ENCODE measurements around the gene WBP2.

DNA sequence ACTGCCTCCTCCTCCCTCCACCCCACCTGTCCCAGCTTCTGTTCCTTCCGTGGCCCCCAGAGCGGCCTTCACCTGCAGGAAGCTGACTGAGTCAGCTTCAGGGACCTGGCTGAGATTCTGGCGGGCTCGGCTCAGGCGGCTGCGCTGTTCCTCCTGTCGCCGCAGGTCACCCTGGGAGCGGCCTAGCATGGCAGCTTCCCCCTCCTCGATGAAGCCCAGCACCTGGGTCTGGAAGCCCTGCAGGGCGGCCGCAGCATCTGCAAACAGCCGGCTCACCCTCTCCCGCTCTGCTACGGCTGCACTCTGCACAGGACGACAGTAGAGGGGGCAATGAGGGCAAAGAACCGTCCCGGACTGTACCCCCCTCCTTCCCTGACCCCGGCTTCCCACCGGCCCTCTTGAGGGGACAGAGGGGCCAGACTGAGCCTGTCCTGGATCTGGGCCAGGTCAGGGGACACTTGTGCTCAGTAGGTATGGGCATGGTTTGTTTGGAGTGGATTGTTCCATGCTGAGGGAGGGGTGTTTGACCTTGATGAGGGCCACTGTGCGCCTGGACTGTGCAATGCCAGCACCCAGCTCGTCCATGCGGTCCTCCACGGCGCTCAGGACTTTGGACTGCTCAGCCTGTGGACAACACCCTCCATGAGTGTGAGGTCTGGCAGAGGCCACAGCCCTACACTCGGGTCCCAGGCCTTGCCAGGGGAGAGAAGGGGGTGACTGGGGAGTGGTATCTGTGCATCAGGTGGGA, 21.2 kb upstream of the WBP2 start:
- TF ChIP-seq EP300 (conservative IDR thresholded peaks at IDR 0.05; ENCODE audit: poor library complexity, severe bottlenecking): no peak
- TF ChIP-seq, protein P1, sequence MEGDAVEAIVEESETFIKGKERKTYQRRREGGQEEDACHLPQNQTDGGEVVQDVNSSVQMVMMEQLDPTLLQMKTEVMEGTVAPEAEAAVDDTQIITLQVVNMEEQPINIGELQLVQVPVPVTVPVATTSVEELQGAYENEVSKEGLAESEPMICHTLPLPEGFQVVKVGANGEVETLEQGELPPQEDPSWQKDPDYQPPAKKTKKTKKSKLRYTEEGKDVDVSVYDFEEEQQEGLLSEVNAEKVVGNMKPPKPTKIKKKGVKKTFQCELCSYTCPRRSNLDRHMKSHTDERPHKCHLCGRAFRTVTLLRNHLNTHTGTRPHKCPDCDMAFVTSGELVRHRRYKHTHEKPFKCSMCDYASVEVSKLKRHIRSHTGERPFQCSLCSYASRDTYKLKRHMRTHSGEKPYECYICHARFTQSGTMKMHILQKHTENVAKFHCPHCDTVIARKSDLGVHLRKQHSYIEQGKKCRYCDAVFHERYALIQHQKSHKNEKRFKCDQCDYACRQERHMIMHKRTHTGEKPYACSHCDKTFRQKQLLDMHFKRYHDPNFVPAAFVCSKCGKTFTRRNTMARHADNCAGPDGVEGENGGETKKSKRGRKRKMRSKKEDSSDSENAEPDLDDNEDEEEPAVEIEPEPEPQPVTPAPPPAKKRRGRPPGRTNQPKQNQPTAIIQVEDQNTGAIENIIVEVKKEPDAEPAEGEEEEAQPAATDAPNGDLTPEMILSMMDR (IDR thresholded peaks at IDR 0.05; ENCODE audit: poor library complexity, severe bottlenecking): no peak
